Sigmoid colon (tissue), 4 donors: Measurements from ENCODE around the gene ERRFI1.

Source experiments
- CTCF ChIP-seq, 4 experiments: fragments of 450-650 bp in 3 of 4; fragments of 200-600 bp in 1 of 4; IDR thresholded peaks; one replicate each; pipeline ENCODE4 v1.5.1; 2016 to 2019; ENCODE audit warnings: antibody characterized with exemption in 4 of 4, mild to moderate bottlenecking in 3 of 4, moderate library complexity in 2 of 4
- POLR2A ChIP-seq, 2 donors: fragments of 450-650 bp; IDR thresholded peaks; one replicate each; pipeline ENCODE4 v1.6.1; 2016; ENCODE audit warnings: antibody characterized with exemption in 2 of 2, mild to moderate bottlenecking in 2 of 2, moderate library complexity in 2 of 2
- POLR2AphosphoS5 ChIP-seq, 4 donors: sonication (generic); formaldehyde crosslinking; IDR thresholded peaks; one replicate each; pipeline ENCODE4 v1.6.1; 2017; ENCODE audit warnings: antibody characterized with exemption in 4 of 4

GRCh38 chr1:8017495-8018197, 8.5 kb downstream of the ERRFI1 start:
- TF ChIP-seq CTCF (IDR thresholded peaks at IDR 0.05) (no peak), POLR2A (IDR thresholded peaks at IDR 0.05) (no peak), POLR2AphosphoS5 (IDR thresholded peaks at IDR 0.05) (peak in 2 of 4 donors; percentile 27 to 34)
